Ovary (tissue), 9 donors: ENCODE data around the gene CBFB. TPM values are rescaled to one million over a fixed set of nuclear protein-coding genes. Genes with fewer than 3 reads are reported as not detected.

Experiments
- DNase-seq, 5 donors: peaks; one replicate each; pipeline ENCODE4 v3.0.0-alpha.2; 2019 to 2020
- H3K27ac ChIP-seq, 2 donors: fragments of 200-600 bp; one replicate each; pipeline versions ENCODE4 v1.5.1 to v1.8.0; 2019 to 2022
- H3K27me3 ChIP-seq: fragments of 200-600 bp; one replicate; pipeline ENCODE4 v1.8.0; 2022
- H3K36me3 ChIP-seq: fragments of 200-600 bp; sonication (generic); one replicate; pipeline ENCODE4 v1.5.1; 2019
- H3K4me1 ChIP-seq: one replicate; pipeline ENCODE4 v1.8.1; 2013; ENCODE audit warnings: mild to moderate bottlenecking, moderate library complexity; ENCODE audit not compliant: insufficient read depth
- H3K4me3 ChIP-seq: fragments of 200-600 bp; sonication (generic); one replicate; pipeline ENCODE4 v1.5.1; 2017
- H3K9me3 ChIP-seq, 2 donors: fragments of 200-600 bp in 1 of 2; sonication (generic) in 1 of 2; one replicate each; pipeline versions ENCODE4 v1.5.1 to v1.8.1; 2013 to 2019; ENCODE audit warnings: mild to moderate bottlenecking in 1 of 2, moderate library complexity in 1 of 2
- CTCF ChIP-seq, 3 donors: fragments of 450-650 bp in 2 of 3; fragments of 200-600 bp in 1 of 3; IDR thresholded peaks; one replicate each; pipeline versions ENCODE4 v1.5.1 to v1.8.0; 2016 to 2022; ENCODE audit warnings: antibody characterized with exemption in 3 of 3, mild to moderate bottlenecking in 1 of 3
- EP300 ChIP-seq: sonication (generic); formaldehyde crosslinking; IDR thresholded peaks from one replicate; pipeline ENCODE4 v1.6.1; 2017; ENCODE audit warnings: antibody characterized with exemption
- POLR2A ChIP-seq: fragments of 450-650 bp; IDR thresholded peaks from one replicate; pipeline ENCODE4 v1.6.1; 2017; ENCODE audit warnings: antibody characterized with exemption, mild to moderate bottlenecking, moderate library complexity
- WGBS, 3 donors: extraction: QIAGEN DNeasy Blood & Tissue Kit in 1 of 3; methylation state at CpG; one replicate each; pipeline versions ENCODE4 v1.1.5 to v1.1.7; 2013 to 2017; 5-methylcytosine and 5-hydroxymethylcytosine counted together
- intact Hi-C, 4 donors: fragments of 100-400 bp; cut with DNase I; formaldehyde crosslinking; loops; one replicate each; pipeline versions ENCODE4 v1.11.0 to v1.15.1; 2022 to 2023
- polyA plus RNA-seq, 2 donors: library from polyadenylated mRNA; stranded (reverse); fragments of 200-250 nt in 1 of 2; fragments of 350-450 nt in 1 of 2; fragmentation: Illumina TruSeq in 1 of 2; extraction: RNeasy Lipid Tissue Mini Kit (QIAGEN cat#74804) in 1 of 2; gene quantifications; one replicate each; pipeline ENCODE4 v1.2.3, GENCODE V29; 2013 to 2014
- total RNA-seq, 7 donors: library from RNA; depleted of rRNA in 2 of 7; stranded (reverse); fragments of >200 nt in 2 of 7; fragmentation: NEBNext Ultra II Directional in 3 of 7; extraction: Animal tissue kit (Norgen Biotek cat#: 25700) in 3 of 7; gene quantifications; one replicate each; pipeline versions ENCODE4 v1.1.0 to v1.2.4, GENCODE V29; 2016 to 2023
- donor health status: DM: no; HTN: no; CAD: no; lungs with moderate emphysema.
- donor health status: DM: no; HTN: no; CAD: no.
- donor health status: Bipolar disorder and iron deficiency.
- donor health status: DM: yes; HTN: yes; CAD: no.
- donor health status: DM: no; HTN: no; CAD: no.
- donor health status: DM: yes; HTN: yes; CAD: no.

The CBFB gene
- total and polyA plus RNA-seq, 9 donors, result 19.2 to 58.3 (median 46.7) TPM

- 89 to 92% (median 89%) methylated on average over 6 of the region's 6 CpGs for WGBS, 3 donors
- intact Hi-C loops, result no loop called here
- Histone ChIP-seq H3K27me3 (no peaks in the 10 kb centered on the region), H3K27ac (no peak overlapping the region), H3K36me3 (no peaks in the 10 kb centered on the region), H3K9me3 (no peaks in the 10 kb centered on the region), H3K4me1 (peaks cover 10% of the 10 kb centered on the region), H3K4me3 (no peak overlapping the region)
- TF ChIP-seq EP300 (no peak), POLR2A (no peak), CTCF (IDR thresholded peaks at IDR 0.05) (no peak)
- peak in 1 of 5 donors; percentile 16 for DNase-seq
Measured at GRCh38 chr16:67027046-67027445, 1.9 kb upstream of the CBFB start.

- Histone ChIP-seq H3K4me1 (peaks cover 11% of the 10 kb centered on the region), H3K4me3 (peak overlapping the region; percentile 58), H3K9me3 (no peaks in the 10 kb centered on the region), H3K36me3 (no peaks in the 10 kb centered on the region), H3K27me3 (no peaks in the 10 kb centered on the region), H3K27ac (peak overlapping the region; percentile 26 to 92)
- WGBS, 3 donors, result 47 to 51% (median 48%) methylated on average over 10 of the region's 10 CpGs
- no peak for DNase-seq
- intact Hi-C loops, result no loop called here
- TF ChIP-seq POLR2A (no peak), EP300 (no peak)
Measured at GRCh38 chr16:67028167-67028695, 718 bp upstream of the CBFB start.

GRCh38 chr16:67029254-67030096 is 526 bp downstream of the CBFB start:
- Histone ChIP-seq H3K27me3 (no peaks in the 10 kb centered on the region), H3K36me3 (no peaks in the 10 kb centered on the region), H3K4me3 (peak overlapping the region; percentile 58), H3K27ac (peak overlapping the region; percentile 87 to 92), H3K4me1 (peaks cover 11% of the 10 kb centered on the region), H3K9me3 (no peaks in the 10 kb centered on the region)
- peak; percentile 53 to 81 (median 68) for DNase-seq
- WGBS, 3 donors, result 0% methylated on average over 60 to 123 of the region's 123 CpGs
- intact Hi-C loops, result no loop called here
- TF ChIP-seq EP300, result no peak
- peak; percentile 42 for TF ChIP-seq POLR2A
- no peak for TF ChIP-seq CTCF (IDR thresholded peaks at IDR 0.05)

GRCh38 chr16:67030221-67030962 is 1.4 kb downstream of the CBFB start:
- no peak for DNase-seq
- Histone ChIP-seq H3K4me1 (peaks cover 11% of the 10 kb centered on the region), H3K36me3 (no peaks in the 10 kb centered on the region), H3K4me3 (peak overlapping the region; percentile 58), H3K9me3 (no peaks in the 10 kb centered on the region), H3K27me3 (no peaks in the 10 kb centered on the region), H3K27ac (peak overlapping the region in 1 of 2 donors; percentile 92)
- 42 to 46% (median 45%) methylated on average over 18 of the region's 18 CpGs for WGBS, 3 donors
- TF ChIP-seq CTCF (IDR thresholded peaks at IDR 0.05), result no peak
- TF ChIP-seq POLR2A, result no peak
- no peak for TF ChIP-seq EP300
- intact Hi-C loops, result no loop called here
